ENCODE data around the gene PSMG3.
A peak's percentile ranks its signal among the peaks of the same experiment; 100 is the strongest.
"Not testable (repeated sequence)": the region's sequence is repeated elsewhere in the genome, so short reads cannot be mapped to it uniquely, and the experiment has no call there.

The PSMG3 gene

GRCh38 chr7:1586126-1586826 lies 16.4 kb upstream of the PSMG3 start:
- in situ Hi-C loops (cut with HindIII; ENCODE audit: low pct_ligation_motif_present, low pct_unique_long_range_greater_than_20kb, low sequenced_read_pairs): loop anchor here (25.0 kb wide), 1 partner anchor 126 kb away; no protein-coding TSS in a partner anchor
- DNase-seq: no peak

GRCh38 chr7:1585142-1585981 lies 15.5 kb upstream of the PSMG3 start:
- no peak for DNase-seq
- in situ Hi-C loops (cut with HindIII; ENCODE audit: low pct_ligation_motif_present, low pct_unique_long_range_greater_than_20kb, low sequenced_read_pairs): loop anchor here (25.0 kb wide), 1 partner anchor 127 kb away; no protein-coding TSS in a partner anchor

- no peak for DNase-seq
- in situ Hi-C loops (cut with HindIII; ENCODE audit: low pct_ligation_motif_present, low pct_unique_long_range_greater_than_20kb, low sequenced_read_pairs): loop anchor here (25.0 kb wide), 1 partner anchor 128 kb away; no protein-coding TSS in a partner anchor
Observed at GRCh38 chr7:1584700-1585099, 14.9 kb upstream of the PSMG3 start.

- in situ Hi-C loops (cut with HindIII; ENCODE audit: low pct_ligation_motif_present, low pct_unique_long_range_greater_than_20kb, low sequenced_read_pairs): loop anchor here (25.0 kb wide), 1 partner anchor 129 kb away; no protein-coding TSS in a partner anchor
Observed at GRCh38 chr7:1583241-1583930, 13.6 kb upstream of the PSMG3 start.

GRCh38 chr7:1580422-1581030 lies 10.7 kb upstream of the PSMG3 start:
- no peak for DNase-seq
- in situ Hi-C loops (cut with HindIII; ENCODE audit: low pct_ligation_motif_present, low pct_unique_long_range_greater_than_20kb, low sequenced_read_pairs): loop anchor here (25.0 kb wide), 1 partner anchor 132 kb away; no protein-coding TSS in a partner anchor

More at GRCh38 chr7:1583241-1583930, 13.6 kb upstream of the PSMG3 start:
- not testable (repeated sequence) for DNase-seq

- DNase-seq: peak; percentile 69
- in situ Hi-C loops (cut with HindIII; ENCODE audit: low pct_ligation_motif_present, low pct_unique_long_range_greater_than_20kb, low sequenced_read_pairs): loop anchor here (25.0 kb wide), 1 partner anchor 133 kb away; no protein-coding TSS in a partner anchor
Observed at GRCh38 chr7:1579481-1580421, 9.9 kb upstream of the PSMG3 start.

- in situ Hi-C loops (cut with HindIII; ENCODE audit: low pct_ligation_motif_present, low pct_unique_long_range_greater_than_20kb, low sequenced_read_pairs): loop anchor here (25.0 kb wide), 1 partner anchor 134 kb away; no protein-coding TSS in a partner anchor
- DNase-seq: no peak
Observed at GRCh38 chr7:1578513-1578912, 8.7 kb upstream of the PSMG3 start.

GRCh38 chr7:1576521-1577253 lies 6.9 kb upstream of the PSMG3 start:
- no peak for DNase-seq
- in situ Hi-C loops (cut with HindIII; ENCODE audit: low pct_ligation_motif_present, low pct_unique_long_range_greater_than_20kb, low sequenced_read_pairs): loop anchor here (25.0 kb wide), 1 partner anchor 136 kb away; no protein-coding TSS in a partner anchor

- in situ Hi-C loops (cut with HindIII; ENCODE audit: low pct_ligation_motif_present, low pct_unique_long_range_greater_than_20kb, low sequenced_read_pairs): loop anchor here (25.0 kb wide), 1 partner anchor 136 kb away; no protein-coding TSS in a partner anchor
- DNase-seq: no peak
Observed at GRCh38 chr7:1575809-1576208, 6.0 kb upstream of the PSMG3 start.

- DNase-seq: no peak
- in situ Hi-C loops (cut with HindIII; ENCODE audit: low pct_ligation_motif_present, low pct_unique_long_range_greater_than_20kb, low sequenced_read_pairs): no loop called here
Observed at GRCh38 chr7:1572111-1572822, 2.4 kb upstream of the PSMG3 start.

GRCh38 chr7:1569440-1569832 lies 396 bp downstream of the PSMG3 start:
- in situ Hi-C loops (cut with HindIII; ENCODE audit: low pct_ligation_motif_present, low pct_unique_long_range_greater_than_20kb, low sequenced_read_pairs): no loop called here

GRCh38 chr7:1569016-1569415 lies 816 bp downstream of the PSMG3 start:
- DNase-seq: peak; percentile 29
- in situ Hi-C loops (cut with HindIII; ENCODE audit: low pct_ligation_motif_present, low pct_unique_long_range_greater_than_20kb, low sequenced_read_pairs): no loop called here

More at GRCh38 chr7:1569440-1569832, 396 bp downstream of the PSMG3 start:
- DNase-seq: peak; percentile 31

GRCh38 chr7:1567896-1568510 lies 1.8 kb downstream of the PSMG3 start:
- in situ Hi-C loops (cut with HindIII; ENCODE audit: low pct_ligation_motif_present, low pct_unique_long_range_greater_than_20kb, low sequenced_read_pairs): no loop called here
- peak; percentile 94 for DNase-seq

GRCh38 chr7:1567049-1567771 lies 2.6 kb downstream of the PSMG3 start:
- DNase-seq: peak; percentile 90
- in situ Hi-C loops (cut with HindIII; ENCODE audit: low pct_ligation_motif_present, low pct_unique_long_range_greater_than_20kb, low sequenced_read_pairs): no loop called here

- in situ Hi-C loops (cut with HindIII; ENCODE audit: low pct_ligation_motif_present, low pct_unique_long_range_greater_than_20kb, low sequenced_read_pairs): no loop called here
- DNase-seq: no peak
Observed at GRCh38 chr7:1566687-1567048, 3.2 kb downstream of the PSMG3 start.

All from ACHN (cell line).